KMS-11 (cell line): ENCODE measurements around the gene DDC.

ENCODE experiments used
- H2AFZ ChIP-seq: fragments of 200-600 bp; sonication (generic); 2 replicates; pipeline ENCODE4 v1.6.1; 2016; ENCODE audit warnings: antibody characterized with exemption, mixed run types, low read depth
- H3K27ac ChIP-seq: fragments of 200-600 bp; sonication (generic); 2 replicates; pipeline ENCODE4 v1.6.1; 2016; ENCODE audit warnings: mild to moderate bottlenecking, mixed run types
- H3K27me3 ChIP-seq: fragments of 200-600 bp; sonication (generic); 2 replicates; pipeline ENCODE4 v1.6.1; 2017; ENCODE audit warnings: mild to moderate bottlenecking, low read depth, mixed run types, moderate library complexity; ENCODE audit not compliant: insufficient read depth
- H3K36me3 ChIP-seq: fragments of 200-600 bp; sonication (generic); 2 replicates; pipeline ENCODE4 v1.6.1; 2017; ENCODE audit warnings: mild to moderate bottlenecking, mixed run types; ENCODE audit not compliant: insufficient read depth
- H3K4me1 ChIP-seq: fragments of 200-600 bp; sonication (generic); 2 replicates; pipeline ENCODE4 v1.6.1; 2016; ENCODE audit warnings: mild to moderate bottlenecking, low read depth, mixed run types; ENCODE audit not compliant: poor library complexity, severe bottlenecking
- H3K4me2 ChIP-seq: fragments of 200-600 bp; sonication (generic); 2 replicates; pipeline ENCODE4 v1.7.0; 2016; ENCODE audit warnings: mild to moderate bottlenecking, mixed run types
- H3K4me3 ChIP-seq: fragments of 200-600 bp; sonication (generic); IDR thresholded peaks from 2 replicates; pipeline ENCODE4 v1.6.1; 2017; ENCODE audit warnings: low read depth, low read length, mixed read lengths; ENCODE audit not compliant: insufficient read depth
- H3K79me2 ChIP-seq: fragments of 200-600 bp; sonication (generic); 2 replicates; pipeline ENCODE4 v1.6.1; 2016; ENCODE audit warnings: low read depth, mixed run types; ENCODE audit not compliant: insufficient read depth
- H3K9ac ChIP-seq: fragments of 200-600 bp; sonication (generic); 2 replicates; pipeline ENCODE4 v1.6.1; 2016; ENCODE audit warnings: mild to moderate bottlenecking, mixed run types
- H4K20me1 ChIP-seq: fragments of 200-600 bp; sonication (generic); 2 replicates; pipeline ENCODE4 v1.6.1; 2016; ENCODE audit warnings: mild to moderate bottlenecking, mixed run types; ENCODE audit not compliant: insufficient read depth
- TF ChIP-seq, protein P1 (sequence below): fragments of 200-600 bp; sonication (generic); conservative IDR thresholded peaks from 2 replicates; pipeline ENCODE4 v1.6.1; 2017; ENCODE audit warnings: low read depth, mild to moderate bottlenecking, antibody characterized with exemption, low read length, moderate library complexity, mixed read lengths

DDC gene

DNA sequence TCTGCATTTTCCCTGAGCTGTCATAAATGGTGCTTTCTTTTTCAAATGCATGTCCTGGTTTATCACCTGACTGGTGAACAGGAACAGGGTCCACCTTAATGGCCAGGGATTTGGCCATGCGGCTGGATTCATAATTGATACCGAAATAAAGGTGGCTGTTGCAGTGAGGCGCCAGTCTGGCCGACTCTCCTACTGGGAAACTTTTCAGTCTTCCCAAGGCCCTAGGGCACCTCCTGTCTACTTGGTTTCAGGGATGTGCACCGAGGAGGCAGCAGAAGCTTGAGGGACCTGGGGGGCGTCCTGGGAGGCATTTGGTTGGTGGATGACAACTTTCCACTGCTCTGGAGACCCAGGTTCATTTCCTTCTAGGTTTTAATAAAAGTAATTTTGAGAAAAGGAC is 68.6 kb downstream of the DDC start:
- Histone ChIP-seq H4K20me1 (no peaks in the 10 kb centered on the region), H3K79me2 (no peaks in the 10 kb centered on the region), H3K4me3 (no peak overlapping the region), H3K9ac (no peak overlapping the region), H3K4me2 (no peak overlapping the region), H3K27me3 (no peaks in the 10 kb centered on the region), H3K27ac (no peak overlapping the region), H3K36me3 (no peaks in the 10 kb centered on the region), H3K4me1 (no peaks in the 10 kb centered on the region), H2AFZ (no peak overlapping the region)
- TF ChIP-seq, protein P1, sequence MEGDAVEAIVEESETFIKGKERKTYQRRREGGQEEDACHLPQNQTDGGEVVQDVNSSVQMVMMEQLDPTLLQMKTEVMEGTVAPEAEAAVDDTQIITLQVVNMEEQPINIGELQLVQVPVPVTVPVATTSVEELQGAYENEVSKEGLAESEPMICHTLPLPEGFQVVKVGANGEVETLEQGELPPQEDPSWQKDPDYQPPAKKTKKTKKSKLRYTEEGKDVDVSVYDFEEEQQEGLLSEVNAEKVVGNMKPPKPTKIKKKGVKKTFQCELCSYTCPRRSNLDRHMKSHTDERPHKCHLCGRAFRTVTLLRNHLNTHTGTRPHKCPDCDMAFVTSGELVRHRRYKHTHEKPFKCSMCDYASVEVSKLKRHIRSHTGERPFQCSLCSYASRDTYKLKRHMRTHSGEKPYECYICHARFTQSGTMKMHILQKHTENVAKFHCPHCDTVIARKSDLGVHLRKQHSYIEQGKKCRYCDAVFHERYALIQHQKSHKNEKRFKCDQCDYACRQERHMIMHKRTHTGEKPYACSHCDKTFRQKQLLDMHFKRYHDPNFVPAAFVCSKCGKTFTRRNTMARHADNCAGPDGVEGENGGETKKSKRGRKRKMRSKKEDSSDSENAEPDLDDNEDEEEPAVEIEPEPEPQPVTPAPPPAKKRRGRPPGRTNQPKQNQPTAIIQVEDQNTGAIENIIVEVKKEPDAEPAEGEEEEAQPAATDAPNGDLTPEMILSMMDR, result no peak

DNA sequence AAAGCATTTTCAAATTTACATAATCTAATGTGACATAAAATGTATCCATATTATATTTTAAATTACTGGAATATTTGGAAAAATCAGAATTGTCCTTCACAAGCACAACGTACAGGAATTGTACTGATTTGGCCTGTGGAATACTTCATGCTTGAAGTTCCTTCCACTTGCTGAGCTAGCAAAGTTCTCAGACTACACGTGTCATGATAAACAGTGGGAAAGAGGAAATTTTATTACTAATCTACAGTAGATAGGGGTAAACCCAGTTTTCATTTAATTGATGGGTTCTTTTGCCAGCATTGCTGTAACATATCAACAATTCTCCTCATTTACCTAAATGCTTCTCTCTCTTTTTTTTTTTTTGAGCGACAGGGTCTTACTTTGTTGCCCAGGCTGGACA is 69.5 kb downstream of the DDC start:
- no peaks in the 10 kb centered on the region for H3K4me1 ChIP-seq
- H3K36me3 ChIP-seq, result no peaks in the 10 kb centered on the region
- H3K4me3 ChIP-seq, result no peak overlapping the region
- H3K79me2 ChIP-seq, result no peaks in the 10 kb centered on the region
- no peak overlapping the region for H3K27ac ChIP-seq
- no peak overlapping the region for H3K4me2 ChIP-seq
- no peak overlapping the region for H2AFZ ChIP-seq
- no peaks in the 10 kb centered on the region for H4K20me1 ChIP-seq
- TF ChIP-seq, protein P1, result no peak
- no peaks in the 10 kb centered on the region for H3K27me3 ChIP-seq
- no peak overlapping the region for H3K9ac ChIP-seq

DNA sequence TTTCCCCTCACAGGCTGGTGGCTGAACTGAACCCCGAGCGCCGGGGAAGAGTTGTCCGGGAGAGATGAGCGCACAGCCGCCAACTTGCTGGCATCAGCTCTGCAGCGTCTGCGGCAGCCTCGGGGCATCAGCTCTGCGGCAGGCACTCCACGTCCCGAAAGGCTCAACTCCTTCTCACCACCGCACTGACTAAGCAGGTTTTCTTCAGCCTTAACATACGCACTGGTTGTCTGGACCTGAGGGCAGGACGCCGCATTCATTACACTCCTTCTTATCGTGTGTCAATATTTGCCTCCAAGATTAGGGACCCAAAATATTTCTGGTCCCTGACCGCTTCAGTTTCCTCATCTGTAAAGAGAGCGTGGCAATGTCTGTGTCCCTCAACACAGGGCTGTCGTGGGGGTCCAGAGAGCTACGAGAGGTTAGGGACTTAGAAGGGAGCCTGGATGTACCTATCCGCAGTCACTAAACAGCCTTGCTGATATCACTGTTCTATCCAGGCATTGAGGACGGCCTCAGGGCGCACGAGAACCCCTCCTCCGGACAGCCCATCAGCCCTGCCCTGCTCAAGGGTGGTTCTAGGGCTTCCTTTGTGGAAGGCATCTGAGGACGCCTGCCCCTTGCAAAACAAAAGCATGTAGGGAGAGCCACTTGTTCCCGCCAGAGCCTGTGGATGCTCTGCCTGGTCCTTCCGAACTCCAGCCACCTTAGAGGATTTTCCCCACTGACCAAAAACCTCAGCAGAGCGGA is 72.3 kb downstream of the DDC start:
- H3K36me3 ChIP-seq, result no peaks in the 10 kb centered on the region
- H4K20me1 ChIP-seq, result no peaks in the 10 kb centered on the region
- no peak overlapping the region for H3K4me2 ChIP-seq
- H3K79me2 ChIP-seq, result no peaks in the 10 kb centered on the region
- H3K27me3 ChIP-seq, result no peaks in the 10 kb centered on the region; the same call in 1 of the 2 replicates
- no peak overlapping the region for H3K27ac ChIP-seq
- no peak overlapping the region for H2AFZ ChIP-seq
- H3K9ac ChIP-seq, result no peak overlapping the region
- TF ChIP-seq, protein P1, result no peak
- H3K4me3 ChIP-seq, result no peak overlapping the region
- H3K4me1 ChIP-seq, result no peaks in the 10 kb centered on the region

DNA sequence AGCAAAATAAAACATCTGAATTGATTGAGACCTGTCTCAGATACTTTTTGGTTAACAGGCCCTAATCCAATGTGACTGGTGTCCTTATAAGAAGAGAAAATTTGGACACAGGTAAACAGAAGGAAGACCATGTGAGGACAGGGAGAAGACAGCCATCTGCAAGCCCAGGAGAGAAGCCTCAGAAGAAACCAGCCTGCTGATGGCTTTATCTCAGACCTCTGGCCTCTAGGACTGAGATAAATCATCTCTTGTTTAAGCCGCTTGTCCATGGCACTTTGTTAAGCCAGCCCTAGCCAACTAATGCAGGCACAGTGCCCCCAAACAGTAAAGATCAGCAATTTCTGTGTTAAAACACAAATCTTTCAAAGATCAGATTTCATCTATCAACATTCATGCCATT is 73.3 kb downstream of the DDC start:
- TF ChIP-seq, protein P1, result no peak
- Histone ChIP-seq H3K4me3 (no peak overlapping the region), H2AFZ (no peak overlapping the region), H3K27me3 (no peaks in the 10 kb centered on the region; the same call in 1 of the 2 replicates), H3K36me3 (no peaks in the 10 kb centered on the region), H3K4me2 (no peak overlapping the region), H4K20me1 (no peaks in the 10 kb centered on the region), H3K27ac (no peak overlapping the region), H3K4me1 (no peaks in the 10 kb centered on the region), H3K9ac (no peak overlapping the region), H3K79me2 (no peaks in the 10 kb centered on the region)
